Ishikawa (cell line): ENCODE measurements around the gene AVEN.

Experiments used
- CEBPB ChIP-seq: IDR thresholded peaks from 2 replicates; pipeline ENCODE4 v1.6.1; 2012
- FOXM1 ChIP-seq: IDR thresholded peaks from 2 replicates; pipeline ENCODE4 v1.6.1; 2012; ENCODE audit warnings: low read depth, borderline replicate concordance
- MAX ChIP-seq: IDR thresholded peaks from 2 replicates; pipeline ENCODE4 v1.6.1; 2012
- NFIC ChIP-seq: IDR thresholded peaks from 2 replicates; pipeline ENCODE4 v1.6.1; 2012
- RAD21 ChIP-seq: IDR thresholded peaks from 2 replicates; pipeline ENCODE4 v1.6.1; 2012; ENCODE audit warnings: low read depth
- REST ChIP-seq: IDR thresholded peaks from 2 replicates; pipeline ENCODE4 v1.6.1; 2012; ENCODE audit warnings: low read depth, mild to moderate bottlenecking
- TAF1 ChIP-seq: IDR thresholded peaks from 2 replicates; pipeline ENCODE4 v1.6.1; 2012; ENCODE audit warnings: low read depth, mild to moderate bottlenecking
- TCF12 ChIP-seq: IDR thresholded peaks from 2 replicates; pipeline ENCODE4 v1.6.1; 2012; ENCODE audit warnings: low read depth
- TEAD4 ChIP-seq: IDR thresholded peaks from 2 replicates; pipeline ENCODE4 v1.6.1; 2012
- YY1 ChIP-seq: IDR thresholded peaks from 2 replicates; pipeline ENCODE4 v1.6.1; 2012; ENCODE audit warnings: low read depth
- TF ChIP-seq, protein P1 (sequence below): IDR thresholded peaks from 2 replicates; pipeline ENCODE4 v1.6.1; 2012

DNA sequence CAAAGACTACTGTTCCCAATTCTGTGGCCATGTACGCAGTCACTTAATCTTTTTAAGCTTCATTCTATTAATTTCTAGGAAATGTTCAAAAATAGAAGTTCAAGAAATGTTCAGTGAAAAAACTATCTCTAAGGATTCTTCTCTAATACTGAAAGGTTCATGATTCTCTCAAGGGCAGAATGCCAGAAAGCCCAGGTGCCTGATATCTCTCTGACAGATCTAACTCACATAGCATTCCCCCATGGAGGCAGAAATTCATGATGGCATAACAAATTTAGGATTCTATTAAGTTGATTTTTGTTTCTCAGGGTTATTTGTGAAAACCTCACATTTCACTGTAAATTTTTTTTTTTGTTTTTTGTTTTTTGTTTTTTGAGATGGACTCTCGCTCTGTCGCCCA, 53.3 kb downstream of the AVEN start:
- TF ChIP-seq FOXM1 (no peak), TCF12 (no peak), TAF1 (no peak), YY1 (no peak), RAD21 (no peak), NFIC (no peak), MAX (no peak), TEAD4 (no peak), REST (no peak), CEBPB (no peak)
- TF ChIP-seq, protein P1, sequence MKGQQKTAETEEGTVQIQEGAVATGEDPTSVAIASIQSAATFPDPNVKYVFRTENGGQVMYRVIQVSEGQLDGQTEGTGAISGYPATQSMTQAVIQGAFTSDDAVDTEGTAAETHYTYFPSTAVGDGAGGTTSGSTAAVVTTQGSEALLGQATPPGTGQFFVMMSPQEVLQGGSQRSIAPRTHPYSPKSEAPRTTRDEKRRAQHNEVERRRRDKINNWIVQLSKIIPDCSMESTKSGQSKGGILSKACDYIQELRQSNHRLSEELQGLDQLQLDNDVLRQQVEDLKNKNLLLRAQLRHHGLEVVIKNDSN: no peak
